ENCODE results near the gene ALOX15.
"Not testable (repeated sequence)": the region's sequence is repeated elsewhere in the genome, so short reads cannot be mapped to it uniquely, and the experiment has no call there.

The ALOX15 gene

DNA sequence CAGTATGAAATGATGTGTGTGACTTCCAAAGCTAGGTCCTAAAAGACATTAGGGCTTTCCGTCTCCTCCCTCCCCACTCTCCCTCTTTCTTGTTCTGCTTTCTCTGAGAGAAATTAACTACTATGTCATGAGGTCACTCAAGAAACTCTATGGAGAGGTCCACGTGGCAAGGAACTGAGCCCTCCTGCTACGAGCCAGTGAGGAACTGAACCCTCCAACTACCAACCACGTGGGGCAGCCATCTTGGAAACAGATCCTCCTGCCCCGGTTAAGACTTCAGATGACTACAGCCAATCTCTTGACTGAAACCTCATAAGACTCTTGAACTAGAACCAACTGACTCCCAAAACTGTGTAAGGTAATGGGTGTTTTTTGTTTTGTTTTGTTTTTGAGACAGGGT is 4.2 kb upstream of the ALOX15 start:
- DNase-seq, result no peak

DNA sequence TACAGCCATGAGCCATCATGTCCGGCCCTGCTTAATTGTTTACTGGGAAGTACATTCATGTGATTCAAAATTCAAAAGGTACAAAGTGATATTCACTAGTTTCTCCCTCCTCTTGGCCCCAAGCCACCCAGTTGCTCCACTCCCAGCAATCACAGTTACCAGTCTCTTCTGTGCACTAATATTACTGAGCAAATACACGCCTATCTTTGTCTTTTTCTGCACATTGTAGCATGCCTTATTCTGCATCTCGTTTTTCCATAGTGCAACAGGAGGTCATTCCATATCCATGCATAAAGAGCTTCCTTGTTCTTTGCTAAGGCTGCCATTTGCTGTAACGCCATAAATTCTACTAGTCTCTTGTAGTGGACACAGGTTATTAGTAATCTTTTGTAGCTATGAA is 2.2 kb upstream of the ALOX15 start:
- DNase-seq, result no peak

DNA sequence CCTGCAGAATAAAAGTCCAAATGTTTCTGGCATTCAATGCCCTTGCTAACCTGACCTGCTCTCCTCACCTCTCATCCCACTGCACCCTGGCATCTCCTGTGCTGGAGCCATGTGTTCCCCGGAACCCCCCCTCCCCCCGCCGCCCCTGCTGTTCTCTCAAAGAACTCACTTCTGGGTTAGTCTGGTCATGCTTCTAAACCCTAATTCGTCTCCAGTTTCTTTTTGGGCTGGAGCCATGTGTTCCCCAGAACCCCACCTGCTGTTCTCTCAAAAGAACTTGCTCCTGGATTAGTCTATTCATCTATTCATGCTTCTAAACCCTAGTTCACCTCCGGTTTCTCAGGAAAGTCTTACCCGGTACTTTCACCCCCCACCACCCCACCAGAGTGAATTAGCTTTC is 808 bp upstream of the ALOX15 start:
- no peak for DNase-seq

DNA sequence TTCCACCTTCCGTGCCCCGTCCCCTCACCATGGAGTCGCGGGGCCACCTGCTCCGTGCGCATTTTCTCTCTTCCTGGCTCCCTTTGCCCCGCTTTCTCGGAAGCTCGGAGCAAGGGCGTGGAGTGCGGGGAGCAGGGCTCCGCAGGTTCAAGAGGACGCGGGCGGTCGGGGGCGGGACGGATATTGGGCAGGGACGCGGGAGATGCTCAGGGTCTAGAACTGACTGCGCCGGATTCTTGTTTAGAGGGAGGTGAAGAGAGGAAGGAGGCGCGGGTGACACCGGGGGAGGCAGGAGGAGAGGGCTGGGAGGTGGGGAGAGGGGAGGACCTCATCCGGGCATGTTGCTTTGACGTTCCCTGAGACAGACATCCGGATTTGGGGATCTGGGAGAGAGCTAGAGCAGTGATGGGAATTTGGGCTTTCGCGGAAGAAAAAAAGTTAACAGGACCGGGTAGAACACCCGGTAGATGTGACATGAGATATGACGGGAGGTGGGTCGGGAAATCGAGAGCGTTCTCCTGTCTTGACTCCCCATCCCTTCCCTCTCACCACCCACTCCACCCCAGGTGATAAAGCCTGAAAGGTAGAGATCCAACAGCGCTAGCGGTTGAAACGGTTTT is 799 bp downstream of the ALOX15 start:
- DNase-seq, result not testable (repeated sequence)

DNA sequence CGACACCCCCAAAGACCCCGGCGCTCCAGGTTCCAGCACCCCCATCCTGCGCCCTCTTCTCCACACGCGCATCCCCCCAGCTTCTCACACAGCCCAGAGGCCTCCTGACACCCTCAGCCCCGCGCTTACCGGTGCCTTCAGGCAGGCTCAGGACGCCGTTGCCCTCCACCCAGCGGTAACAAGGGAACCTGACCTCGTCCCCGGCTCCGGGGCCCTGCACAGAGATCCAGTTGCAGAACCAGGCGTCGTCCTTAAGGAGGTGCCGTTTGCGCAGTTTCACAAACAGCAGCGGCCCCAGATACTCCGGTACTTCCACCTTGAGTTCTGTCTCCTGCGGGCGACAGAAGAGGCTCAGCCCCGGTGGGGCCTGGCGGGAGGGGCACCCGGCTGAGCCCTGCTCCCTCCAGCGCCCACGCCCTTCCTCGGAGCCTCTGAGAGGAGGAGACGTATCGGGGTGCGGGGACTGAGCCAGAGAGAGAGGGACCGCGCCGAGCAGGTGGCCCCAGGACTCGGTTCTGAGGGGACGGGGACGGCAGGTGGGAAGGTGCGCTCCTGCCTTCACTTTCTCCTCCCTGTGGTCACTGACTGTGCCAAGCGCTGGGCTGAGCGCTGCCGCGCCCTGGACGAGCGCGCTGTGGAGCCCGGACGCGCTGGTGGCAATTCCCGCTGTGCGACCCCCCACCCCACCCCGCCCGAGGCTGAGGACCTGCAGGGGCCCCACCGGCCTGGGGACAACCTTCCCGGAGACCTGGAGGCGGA is 2.0 kb downstream of the ALOX15 start:
- DNase-seq, result not testable (repeated sequence)

DNA sequence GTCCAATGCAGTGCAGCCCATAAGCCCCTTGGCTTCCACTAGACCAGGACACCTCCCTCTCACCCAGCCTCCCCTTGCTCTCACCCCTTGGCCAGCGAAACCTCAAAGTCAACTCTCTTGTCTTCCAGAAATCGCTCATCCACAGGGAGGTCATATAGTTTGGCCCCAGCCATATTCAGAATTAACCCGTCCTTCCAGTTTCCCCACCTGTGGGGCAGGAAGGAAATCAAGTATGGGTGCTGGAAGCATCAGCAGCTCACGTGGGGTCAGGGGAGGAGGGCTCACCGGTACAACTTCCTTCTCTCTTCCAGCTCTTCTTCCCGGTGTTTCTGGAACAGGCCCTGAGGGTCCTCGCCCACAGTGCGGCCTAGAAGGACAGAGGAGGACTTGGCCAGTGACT is 2.7 kb downstream of the ALOX15 start:
- not testable (repeated sequence) for DNase-seq

DNA sequence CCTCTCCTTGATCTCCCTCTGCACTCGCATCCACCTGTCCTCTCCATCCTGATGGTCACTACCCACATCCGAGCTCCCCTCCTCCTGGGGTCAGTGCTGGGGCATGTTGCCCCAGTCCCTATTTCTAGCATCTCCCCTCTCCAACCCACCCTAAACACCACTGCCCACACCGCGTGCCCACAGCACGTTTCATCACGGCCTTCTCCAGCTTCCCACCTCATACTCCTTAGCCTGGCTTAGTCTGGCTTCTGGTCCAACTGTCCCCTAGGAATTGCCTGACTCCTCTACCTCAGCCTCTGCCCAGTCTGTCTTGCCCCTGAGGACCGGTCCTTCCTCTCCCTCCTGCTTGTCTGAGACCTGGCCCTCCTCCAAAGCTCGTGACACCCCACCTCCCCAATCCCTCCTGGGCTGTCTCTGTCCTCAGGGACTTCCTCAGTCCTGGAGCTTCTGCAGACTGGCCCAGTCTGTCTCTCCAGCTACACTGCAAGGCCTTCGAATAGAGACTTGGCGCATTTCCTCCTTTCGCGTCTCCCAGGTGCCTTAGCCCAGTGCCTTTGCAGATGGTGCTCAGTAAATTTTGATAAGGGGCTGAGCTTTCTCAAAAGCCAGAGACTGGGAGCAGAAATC is 4.9 kb downstream of the ALOX15 start:
- no peak for DNase-seq

DNA sequence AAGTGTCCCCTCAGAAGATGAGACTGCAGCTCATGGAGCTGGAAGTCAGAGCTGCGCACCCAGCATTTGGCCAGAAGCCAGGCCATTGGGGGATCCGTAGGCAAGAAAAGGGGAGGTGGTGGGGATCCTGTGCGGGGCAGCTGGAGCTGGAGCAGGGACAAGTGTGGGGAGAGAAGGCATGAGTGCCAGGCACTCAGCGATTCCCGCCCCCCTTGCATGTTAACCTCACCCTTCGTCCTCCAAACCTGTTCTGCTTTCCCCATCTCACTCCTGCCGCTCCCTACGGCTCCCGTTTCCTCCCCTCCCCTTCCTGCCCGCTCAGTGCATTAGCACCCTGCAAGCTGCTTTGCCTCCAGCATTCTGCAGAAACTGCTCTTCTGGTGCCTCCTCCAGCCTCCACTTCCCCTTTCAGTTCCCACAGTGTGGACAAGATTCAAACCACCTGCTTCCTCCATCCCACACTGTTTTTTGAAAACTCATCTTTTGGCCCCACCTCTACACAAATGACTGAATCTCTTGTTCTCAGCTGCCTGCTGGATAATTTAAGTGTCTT is 5.6 kb downstream of the ALOX15 start:
- no peak for DNase-seq

DNA sequence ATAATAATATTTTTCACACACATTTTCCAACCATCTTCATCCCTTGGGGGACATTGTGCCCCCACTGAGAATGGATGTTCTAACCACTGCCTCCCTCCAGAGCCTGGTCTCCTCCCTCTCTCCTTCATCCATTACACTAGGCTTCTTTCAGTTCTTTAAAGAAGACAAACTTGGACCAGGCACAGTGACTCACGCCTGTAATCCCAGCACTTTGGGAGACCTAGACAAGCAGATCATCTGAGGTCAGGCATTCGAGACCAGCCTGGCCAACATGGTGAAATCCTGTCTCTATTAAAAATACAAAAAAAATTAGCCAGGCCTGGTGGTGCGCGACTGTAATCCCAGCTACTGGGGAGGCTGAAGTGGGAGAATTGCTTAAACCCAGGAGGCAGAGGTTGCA is 6.5 kb downstream of the ALOX15 start:
- no peak for DNase-seq

DNA sequence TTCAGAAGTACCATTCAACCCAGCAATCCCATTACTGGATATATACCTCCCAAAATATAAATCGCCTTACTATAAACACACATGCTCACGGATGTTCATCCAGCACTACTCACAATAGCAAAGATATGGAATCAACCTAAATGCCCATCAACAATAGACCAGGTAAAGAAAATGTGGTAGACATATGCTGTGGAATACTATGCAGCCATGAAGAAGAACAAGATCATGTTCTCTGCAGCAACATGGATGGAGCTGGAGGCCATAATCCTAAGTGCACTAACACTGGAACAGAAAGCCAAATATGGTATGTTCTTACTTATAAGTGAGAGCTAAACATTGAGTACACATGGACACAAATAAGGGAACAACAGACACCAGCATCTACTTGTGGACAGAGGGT is 7.8 kb downstream of the ALOX15 start:
- no peak for DNase-seq

DNA sequence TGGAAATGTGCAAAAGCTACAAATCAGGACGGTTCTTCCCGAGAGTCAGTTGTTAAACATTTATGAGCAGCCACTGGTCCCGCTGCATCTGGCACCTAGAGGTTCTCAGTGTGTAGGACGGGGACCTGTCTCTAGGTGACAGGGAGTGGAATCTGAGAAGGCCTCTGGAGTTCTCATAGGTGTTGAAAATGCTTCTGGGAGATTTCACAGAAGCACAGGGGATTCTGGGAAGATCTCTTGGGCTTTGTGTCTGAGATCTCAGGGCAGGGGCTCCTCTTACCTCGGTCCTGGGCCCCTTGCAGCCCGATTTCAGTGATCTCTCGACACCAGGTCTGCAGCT is 8.9 kb downstream of the ALOX15 start:
- DNase-seq, result no peak

DNA sequence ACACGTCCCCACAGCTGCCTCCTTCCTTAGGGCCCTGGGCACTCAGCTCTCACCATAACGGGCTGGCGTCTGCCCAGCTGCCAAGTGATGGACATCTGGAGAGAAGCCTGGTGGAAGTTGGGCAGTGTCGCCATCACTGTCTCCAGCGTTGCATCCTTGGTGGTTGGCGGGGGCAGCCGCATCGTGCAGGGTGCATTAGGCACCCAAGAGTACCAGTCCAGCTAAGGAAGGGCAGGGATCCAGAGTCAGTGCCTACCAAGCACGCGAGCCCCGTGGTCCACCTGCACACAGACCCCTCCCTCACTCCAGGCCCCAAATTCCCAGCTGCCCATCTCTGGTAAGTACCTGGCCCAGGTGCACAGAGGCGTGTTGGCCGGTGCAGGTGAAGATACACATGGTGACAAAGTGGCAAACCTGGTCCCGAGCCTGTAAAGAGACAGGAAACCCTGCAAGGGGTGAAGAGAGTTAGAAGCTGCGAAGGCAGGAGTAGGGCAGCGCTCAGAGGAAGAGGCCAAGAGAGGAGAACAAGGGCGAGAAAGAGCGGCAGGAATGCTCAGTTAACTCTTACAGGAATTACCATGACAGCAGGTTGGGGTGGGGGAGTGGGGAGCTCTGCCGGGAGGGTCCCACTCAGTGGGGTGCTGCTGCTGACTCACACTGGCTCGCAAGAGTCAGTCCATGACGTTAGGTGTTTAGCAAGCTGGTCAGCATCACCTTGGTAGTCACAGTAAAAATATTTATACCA is 9.5 kb downstream of the ALOX15 start:
- no peak for DNase-seq

DNA sequence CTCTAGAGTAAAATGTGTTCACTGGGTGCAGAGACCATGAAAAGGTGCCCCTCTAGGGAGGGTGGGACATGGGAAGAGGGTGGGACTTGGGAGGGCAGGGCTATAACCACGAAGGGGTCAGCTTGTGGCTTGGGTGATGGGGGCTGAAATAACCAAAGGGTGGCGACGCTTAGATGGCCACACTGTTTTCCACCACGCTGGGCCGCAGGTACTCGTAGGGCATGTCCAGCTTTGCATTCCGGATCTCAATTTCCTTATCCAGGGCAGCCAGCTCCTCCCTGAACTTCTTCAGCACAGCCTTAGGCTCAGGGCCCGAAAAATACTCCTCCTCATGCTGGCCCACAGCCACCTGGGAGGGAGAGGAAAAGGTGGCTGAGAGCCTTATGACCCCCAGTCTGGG is 10.0 kb downstream of the ALOX15 start:
- no peak for DNase-seq

DNA sequence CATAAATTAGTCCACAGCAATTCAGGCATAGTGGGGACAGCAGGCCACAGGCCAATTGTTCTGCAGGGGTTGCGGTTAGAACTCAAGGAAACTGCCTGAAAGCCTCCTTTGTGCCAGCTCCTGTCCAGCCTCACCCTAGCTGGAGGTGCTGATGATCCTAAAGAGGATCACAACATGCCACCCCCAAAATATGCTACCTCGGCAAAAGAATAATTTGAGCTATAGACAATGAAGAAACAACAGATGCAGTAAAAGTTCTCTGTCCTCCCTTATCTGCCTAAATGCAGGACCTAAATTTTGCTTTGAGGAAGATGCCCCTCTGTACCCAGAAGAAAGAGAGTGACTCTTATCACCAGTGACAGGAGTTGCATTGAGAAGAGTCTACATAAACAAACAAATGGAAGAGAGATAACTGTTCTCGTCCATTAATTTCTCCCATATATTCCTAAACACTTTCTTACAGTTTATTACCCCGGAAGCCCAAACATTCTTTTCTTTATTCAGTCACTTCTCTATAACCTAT is 14.7 kb downstream of the ALOX15 start:
- DNase-seq, result no peak

DNA sequence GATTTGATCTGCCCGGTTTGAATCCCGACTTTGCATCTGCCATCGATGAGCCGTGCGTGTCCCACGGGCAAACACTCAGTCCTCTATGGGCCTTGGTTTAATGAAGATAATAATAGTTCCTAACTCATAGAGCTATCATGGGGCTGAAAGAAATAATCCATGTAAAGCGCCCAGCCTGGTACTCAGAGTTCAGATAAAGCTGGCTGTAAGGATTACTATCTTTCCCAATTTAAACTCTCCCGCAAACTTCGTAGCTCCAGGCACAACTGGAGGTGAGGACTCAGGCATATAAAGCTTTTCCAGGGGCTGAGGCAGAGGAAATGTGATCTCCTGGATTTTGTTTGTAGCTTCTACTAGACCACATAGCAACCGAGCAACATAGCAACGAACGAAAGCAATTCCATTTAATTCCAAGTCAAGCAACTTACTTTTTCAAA is 16.3 kb downstream of the ALOX15 start:
- DNase-seq, result no peak

DNA sequence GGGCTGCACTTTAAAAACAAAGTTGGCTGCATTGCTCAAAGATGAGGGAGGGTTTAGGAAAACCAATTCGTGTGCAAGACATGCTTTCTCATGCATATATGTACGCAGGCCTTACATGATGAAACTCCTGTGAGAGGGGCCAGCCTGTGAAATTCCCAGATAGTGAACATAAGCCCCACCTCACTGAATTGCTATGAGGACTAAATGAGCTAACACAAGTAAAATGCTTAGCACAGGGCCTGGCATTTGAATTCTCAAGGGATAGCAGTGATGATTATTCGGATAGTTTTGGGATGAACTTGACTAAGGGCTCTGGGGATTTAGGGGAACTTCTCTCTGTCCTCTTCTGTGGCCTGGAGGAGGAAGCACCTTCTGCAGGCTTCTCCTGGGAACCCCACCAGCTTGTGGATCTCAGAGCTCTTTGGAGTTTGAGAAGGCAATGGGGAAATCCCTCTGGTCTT is 17.0 kb downstream of the ALOX15 start:
- not testable (repeated sequence) for DNase-seq

DNA sequence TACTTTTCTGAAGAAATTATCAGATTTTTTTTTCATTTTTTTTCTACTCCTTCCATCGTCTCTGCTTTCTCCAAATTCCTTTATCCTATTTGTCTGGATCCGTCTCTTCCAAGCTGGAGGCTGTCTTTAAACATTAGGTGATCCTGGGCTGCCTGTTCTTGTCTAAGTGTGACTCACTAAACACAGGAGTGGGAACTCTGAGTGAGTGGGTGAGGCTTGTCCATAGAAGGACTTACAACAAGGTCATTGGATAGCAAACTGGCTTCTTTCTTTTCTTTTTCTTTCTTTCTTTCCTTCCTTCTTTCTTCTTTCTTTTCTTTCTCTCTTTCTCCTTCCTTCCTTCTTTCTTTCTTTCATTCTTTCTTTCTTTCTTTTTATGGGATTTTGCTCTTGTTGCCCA is 18.2 kb downstream of the ALOX15 start:
- DNase-seq, result no peak

DNA sequence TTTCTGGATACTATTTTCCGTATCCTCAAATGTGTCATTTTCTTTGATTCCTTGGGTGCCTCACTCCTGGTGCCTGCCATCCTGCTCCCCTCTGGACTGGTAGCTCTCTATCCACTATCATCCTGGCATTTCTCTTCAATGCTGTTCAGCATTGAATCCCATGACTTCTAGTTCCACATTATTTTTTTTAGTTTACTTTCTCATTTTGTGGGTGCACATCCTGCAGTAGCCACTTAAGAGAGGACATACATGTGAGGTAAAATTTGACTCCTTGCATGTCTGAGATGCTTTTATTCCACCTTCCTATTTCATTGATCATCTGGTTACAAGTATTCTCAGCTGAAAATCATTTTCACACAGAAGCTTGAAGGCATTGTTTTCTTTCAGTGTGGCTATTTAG is 19.1 kb downstream of the ALOX15 start:
- DNase-seq, result no peak

DNA sequence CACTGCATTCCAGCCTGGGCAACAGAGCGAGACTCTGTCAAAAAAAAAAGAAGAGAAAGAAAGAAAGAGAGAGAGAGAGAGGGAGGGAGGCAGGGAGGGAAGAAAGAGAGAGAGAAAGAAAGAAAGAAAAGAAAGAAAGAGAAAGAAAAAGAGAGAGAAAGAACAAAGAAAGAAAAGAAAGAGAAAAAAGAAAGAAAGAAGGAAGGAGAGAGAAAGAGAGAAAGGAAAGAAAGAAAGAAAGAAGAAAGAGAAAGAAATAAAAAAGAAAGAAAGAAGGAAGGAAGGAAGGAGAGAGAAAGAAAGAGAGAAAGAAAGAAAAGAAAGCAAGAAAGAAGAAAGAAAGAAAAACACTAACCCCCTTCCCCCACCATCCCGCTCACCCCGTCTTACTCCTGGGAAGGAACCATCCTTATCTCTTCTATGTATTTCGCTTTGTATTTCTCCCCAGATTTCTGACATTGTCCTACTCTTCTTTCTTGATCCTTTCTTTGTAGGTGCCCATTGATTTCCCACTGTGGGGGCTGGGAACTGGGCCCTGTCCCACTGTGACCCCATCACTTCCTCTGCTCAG is 20.9 kb downstream of the ALOX15 start:
- DNase-seq, result no peak

DNA sequence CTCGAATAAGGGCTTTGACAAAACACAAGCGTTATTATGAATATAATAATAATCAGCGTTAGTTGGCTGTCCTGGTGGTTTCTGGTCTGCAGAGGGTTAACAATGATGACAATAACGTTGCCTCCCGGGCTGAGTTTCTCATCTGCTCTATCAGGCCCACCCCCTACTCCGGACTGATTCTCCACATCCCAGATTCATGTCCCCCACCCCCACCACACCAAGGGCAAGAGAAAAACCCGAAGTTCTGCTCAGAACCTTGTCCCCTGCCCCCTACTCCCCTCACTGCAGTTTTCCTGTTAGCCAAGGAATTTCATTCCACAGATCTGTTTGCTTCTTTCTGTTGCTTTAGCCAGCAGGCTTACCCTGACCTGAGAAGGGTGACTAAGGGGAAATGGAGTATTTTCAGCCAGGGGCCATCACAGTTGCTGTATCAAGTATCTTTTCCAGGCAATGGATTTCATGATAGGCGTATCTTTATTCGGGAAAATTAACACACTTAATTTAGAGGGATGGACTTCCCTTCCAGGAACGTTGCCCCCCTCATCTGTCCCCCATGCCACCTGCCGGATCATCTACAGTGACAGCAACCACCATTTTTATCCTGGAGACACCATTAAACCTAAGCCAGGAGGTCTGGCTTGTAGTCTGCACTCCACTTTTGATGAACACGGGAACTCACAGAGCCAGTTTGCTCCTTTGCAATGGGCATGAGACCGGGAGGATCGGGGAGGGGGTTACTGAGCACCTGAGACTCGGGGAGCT is 23.7 kb downstream of the ALOX15 start:
- no peak for DNase-seq

DNA sequence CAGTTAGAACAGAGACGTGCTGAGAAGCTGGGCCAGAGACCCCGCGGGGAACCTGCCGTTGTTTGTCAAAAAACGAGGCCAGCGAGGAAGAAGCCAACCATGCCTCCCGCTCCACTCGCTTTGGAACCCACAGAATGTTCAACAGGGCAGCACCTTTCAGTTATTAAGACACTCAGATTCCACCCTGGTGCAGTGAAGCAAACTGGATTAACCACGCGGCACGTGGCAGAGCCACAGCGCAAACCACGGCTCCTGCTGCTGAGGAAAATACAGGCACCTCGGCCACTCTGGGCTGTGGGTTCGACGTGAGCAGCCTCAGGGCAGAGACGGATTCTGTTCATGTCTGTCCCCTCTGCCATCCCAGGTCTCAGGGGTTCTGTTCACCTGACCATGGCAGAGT is 24.4 kb downstream of the ALOX15 start:
- DNase-seq, result no peak

DNA sequence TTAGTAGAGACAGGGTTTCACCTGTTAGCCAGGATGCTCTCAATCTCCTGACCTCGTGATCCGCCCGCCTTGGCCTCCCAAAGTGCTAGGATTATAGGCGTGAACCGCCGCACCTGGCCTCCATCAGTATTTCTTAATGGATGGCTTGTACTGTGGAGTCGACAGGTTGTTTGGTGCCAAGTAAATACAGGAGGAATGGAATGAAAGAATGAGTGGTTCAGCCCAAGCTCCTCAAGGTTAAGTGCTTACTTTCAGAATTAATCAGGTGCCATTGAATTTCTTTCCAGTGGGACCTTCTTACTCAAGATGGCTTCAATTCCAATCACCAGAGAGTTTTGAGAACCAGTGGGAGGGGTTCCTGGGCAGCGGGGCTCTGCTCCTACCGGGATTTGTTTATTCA is 25.0 kb downstream of the ALOX15 start:
- no peak for DNase-seq

All from NCI-H446 (cell line).